HepG2 (cell line): ENCODE results near the gene ZNF20. TPM values are rescaled to one million over a fixed set of nuclear protein-coding genes. Genes with fewer than 3 reads are reported as not detected.

Experiments
- ADNP ChIP-seq: sonication (generic); formaldehyde crosslinking; IDR thresholded peaks from 2 replicates; pipeline ENCODE4 v1.4.0; 2020; ENCODE audit warnings: missing genetic modification reagents
- ARID5B ChIP-seq: IDR thresholded peaks from 2 replicates; pipeline ENCODE4 v1.4.0; 2020; ENCODE audit warnings: mild to moderate bottlenecking, missing genetic modification reagents
- BRD4 ChIP-seq: sonication (generic); formaldehyde crosslinking; IDR thresholded peaks from 2 replicates; pipeline ENCODE4 v1.4.0; 2020; ENCODE audit warnings: missing genetic modification reagents
- BRF2 ChIP-seq: sonication (generic); formaldehyde crosslinking; IDR thresholded peaks from 2 replicates; pipeline ENCODE4 v1.8.1; 2022; ENCODE audit warnings: mild to moderate bottlenecking, missing genetic modification reagents
- CTCF ChIP-seq: sonication (generic); formaldehyde crosslinking; IDR thresholded peaks from 2 replicates; pipeline ENCODE4 v1.5.0; 2020; ENCODE audit warnings: mild to moderate bottlenecking, missing genetic modification reagents, moderate library complexity
- DRAP1 ChIP-seq: IDR thresholded peaks from 2 replicates; pipeline ENCODE4 v1.6.1; 2016; ENCODE audit warnings: missing genetic modification reagents, missing compliant biosample characterization
- KLF13 ChIP-seq: sonication (generic); formaldehyde crosslinking; IDR thresholded peaks from 2 replicates; pipeline ENCODE4 v1.4.0; 2020; ENCODE audit warnings: mild to moderate bottlenecking, missing genetic modification reagents
- PBX2 ChIP-seq: IDR thresholded peaks from 2 replicates; pipeline ENCODE4 v1.6.1; 2016; ENCODE audit warnings: control low read depth
- PHF5A ChIP-seq: IDR thresholded peaks from one replicate; pipeline ENCODE4 v1.6.1; 2018; ENCODE audit warnings: low read depth, missing genetic modification reagents; ENCODE audit not compliant: unreplicated experiment
- POLR2AphosphoS5 ChIP-seq: IDR thresholded peaks from 2 replicates; pipeline ENCODE4 v1.6.1; 2012; ENCODE audit warnings: low read depth, low read length
- RFXAP ChIP-seq: sonication (generic); formaldehyde crosslinking; IDR thresholded peaks from 2 replicates; pipeline ENCODE4 v1.4.0; 2020; ENCODE audit warnings: missing genetic modification reagents, borderline replicate concordance
- SP4 ChIP-seq: sonication (generic); formaldehyde crosslinking; IDR thresholded peaks from 2 replicates; pipeline ENCODE4 v1.8.1; 2023; ENCODE audit warnings: mild to moderate bottlenecking, missing genetic modification reagents
- SRY ChIP-seq: sonication (generic); formaldehyde crosslinking; IDR thresholded peaks from 2 replicates; pipeline ENCODE4 v1.8.0; 2022; ENCODE audit warnings: mild to moderate bottlenecking, missing genetic modification reagents
- YEATS4 ChIP-seq: sonication (generic); formaldehyde crosslinking; IDR thresholded peaks from 2 replicates; pipeline ENCODE4 v1.4.0; 2020; ENCODE audit warnings: missing genetic modification reagents, borderline replicate concordance
- ZNF251 ChIP-seq: sonication (generic); formaldehyde crosslinking; IDR thresholded peaks from 2 replicates; pipeline ENCODE4 v1.9.0; 2021; ENCODE audit warnings: mild to moderate bottlenecking, missing genetic modification reagents
- ZNF343 ChIP-seq: sonication (generic); formaldehyde crosslinking; IDR thresholded peaks from 2 replicates; pipeline ENCODE4 v1.4.0; 2020; ENCODE audit warnings: mild to moderate bottlenecking, missing genetic modification reagents
- ZNF709 ChIP-seq: sonication (generic); formaldehyde crosslinking; IDR thresholded peaks from 2 replicates; pipeline ENCODE4 v1.5.0; 2020; ENCODE audit warnings: mild to moderate bottlenecking, missing genetic modification reagents
- ZXDC ChIP-seq: sonication (generic); formaldehyde crosslinking; IDR thresholded peaks from 2 replicates; pipeline ENCODE4 v1.5.0; 2020; ENCODE audit warnings: mild to moderate bottlenecking, missing genetic modification reagents
- polyA plus RNA-seq, 8 experiments: library from polyadenylated mRNA; depleted of rRNA in 3 of 8; stranded (reverse) in 7 of 8; unstranded in 1 of 8; fragments of >200 nt; fragmentation: Illumina TruSeq in 4 of 8; extraction: Trizol in 4 of 8; gene quantifications; 2 replicates each; pipeline versions ENCODE4 v1.2.1 to v1.2.3, GENCODE V29; 2011 to 2016; ENCODE audit warnings: low read depth in 4 of 8, missing spikeins in 1 of 8, mixed read lengths in 1 of 8; ENCODE audit not compliant: insufficient read depth in 1 of 8
- total RNA-seq, 5 experiments: library from RNA; depleted of rRNA; stranded (reverse); fragments of >200 nt; fragmentation: Illumina TruSeq; extraction: Trizol; gene quantifications; 2 replicates each; pipeline ENCODE4 v1.2.3, GENCODE V29; 2016; ENCODE audit warnings: low read depth in 1 of 5

The ZNF20 gene
- total and polyA plus RNA-seq, 2 of the 13 experiments (the other 11 are each of a cell fraction or from before 2014, with no cell fraction given): 1.6 to 8.0 TPM

- 0 out of 2 replicates have a peak, but pooled peaks have one; percentile 41 for TF ChIP-seq ZXDC (CRISPR knock-in tag)
- TF ChIP-seq BRD4 (CRISPR knock-in tag): peak; percentile 56
- peak; percentile 94 for TF ChIP-seq SP4 (CRISPR knock-in tag)
- TF ChIP-seq PHF5A: no peak
- peak; percentile 89 for TF ChIP-seq ZNF343 (CRISPR knock-in tag)
- no peak for TF ChIP-seq ZNF251
- TF ChIP-seq SRY: 0 out of 2 replicates have a peak, but pooled peaks have one; percentile 84
- TF ChIP-seq KLF13 (CRISPR knock-in tag): peak; percentile 76; the same call in 1 of the 2 replicates
- TF ChIP-seq DRAP1 (CRISPR knock-in tag): peak; percentile 80
- TF ChIP-seq CTCF (CRISPR knock-in tag): 0 out of 2 replicates have a peak, but pooled peaks have one; percentile 5
- TF ChIP-seq PBX2 (CRISPR knock-in tag): peak; percentile 89
- TF ChIP-seq ZNF709 (CRISPR knock-in tag): 0 out of 2 replicates have a peak, but pooled peaks have one; percentile 52
- no peak for TF ChIP-seq ADNP (CRISPR knock-in tag)
- peak; percentile 66; the same call in 1 of the 2 replicates for TF ChIP-seq RFXAP (CRISPR knock-in tag)
- TF ChIP-seq ARID5B: no peak
- TF ChIP-seq BRF2: no peak
- peak; percentile 69 for TF ChIP-seq YEATS4
- peak; percentile 90 for TF ChIP-seq POLR2AphosphoS5
Observed at GRCh38 chr19:12156223-12157058, 16.3 kb upstream of the ZNF20 start, which contains the start of gene ZNF625 (continued).
